ENCODE measurements around the gene TEX35.

Gene TEX35

GRCh38 chr1:178520803-178521202 is 7.9 kb downstream of the TEX35 start:
- DNase-seq = no peak

DNA sequence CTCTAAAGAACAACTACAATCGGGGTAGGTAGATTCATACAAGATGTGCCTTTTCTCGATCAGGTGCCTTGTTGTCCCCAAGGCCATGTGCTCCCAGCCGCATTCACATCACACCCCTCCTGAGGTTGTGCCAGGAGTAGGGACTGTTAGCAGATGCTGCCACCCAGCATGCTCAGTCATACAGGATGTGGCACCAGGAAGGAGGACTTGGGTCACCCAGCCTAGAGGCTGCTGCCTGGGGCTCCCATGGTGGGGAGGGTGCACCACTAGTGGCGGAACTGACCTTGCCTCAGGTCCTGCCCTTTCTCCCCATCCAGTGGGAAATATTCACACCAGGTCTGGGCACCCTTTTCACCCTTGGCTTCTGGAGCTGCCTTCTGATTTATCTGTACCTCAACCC is 8.3 kb downstream of the TEX35 start:
- DNase-seq = no peak

DNA sequence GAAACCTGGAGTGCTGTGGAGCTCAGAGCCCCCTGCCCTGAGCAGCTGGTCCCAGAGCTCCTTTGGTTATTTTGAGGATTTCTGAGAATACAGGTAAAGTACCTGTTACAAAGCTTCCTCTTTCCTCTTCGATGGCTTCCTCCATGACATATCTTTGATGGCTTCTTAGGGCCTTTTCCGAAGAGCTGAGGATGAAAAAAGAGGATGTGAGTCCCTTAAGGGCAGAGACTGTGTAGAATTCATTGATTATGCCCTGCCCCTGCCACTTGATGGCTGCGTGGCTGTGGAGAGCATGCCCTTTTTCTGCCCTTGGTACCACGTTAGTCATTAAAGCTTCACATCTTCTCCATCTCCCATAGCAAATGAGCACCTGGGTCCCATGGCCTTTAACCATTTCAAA is 14.2 kb downstream of the TEX35 start:
- no peak for DNase-seq

DNA sequence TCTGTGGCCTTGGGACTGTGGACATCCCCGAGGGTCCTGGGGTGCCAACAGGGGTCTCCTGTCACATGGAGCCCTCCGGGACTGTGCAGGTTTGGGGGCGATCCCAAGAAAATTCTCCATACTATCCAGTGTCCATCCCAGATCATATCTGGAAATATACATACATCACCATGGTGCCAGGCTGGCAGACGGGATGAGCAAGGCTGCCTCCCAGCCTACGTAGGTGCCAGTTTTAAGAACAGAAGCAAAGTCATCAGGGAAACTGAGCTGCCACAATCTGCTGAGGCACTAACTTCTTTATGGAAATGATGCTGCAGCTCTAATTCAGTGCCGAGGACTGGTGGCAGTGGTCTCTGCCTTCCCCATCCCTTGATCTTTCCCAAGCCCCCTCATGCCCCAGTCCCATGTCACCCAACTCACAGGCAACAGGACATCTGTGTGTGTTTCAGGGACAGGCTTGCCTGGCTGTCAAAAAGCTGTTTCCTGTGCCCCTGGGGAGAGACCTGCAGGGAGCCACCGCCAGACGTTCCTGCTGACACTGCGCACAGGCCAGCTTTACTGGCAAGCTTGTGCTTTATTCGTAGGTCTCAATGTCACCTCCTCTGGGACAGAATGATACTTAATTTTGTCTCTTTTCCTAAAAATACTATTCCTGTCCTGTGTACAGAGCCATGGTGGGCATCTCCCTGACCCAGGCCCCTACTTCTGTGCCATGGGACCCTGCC is 15.5 kb downstream of the TEX35 start:
- no peak for DNase-seq

GRCh38 chr1:178528953-178529335 is 16.0 kb downstream of the TEX35 start:
- DNase-seq = no peak

DNA sequence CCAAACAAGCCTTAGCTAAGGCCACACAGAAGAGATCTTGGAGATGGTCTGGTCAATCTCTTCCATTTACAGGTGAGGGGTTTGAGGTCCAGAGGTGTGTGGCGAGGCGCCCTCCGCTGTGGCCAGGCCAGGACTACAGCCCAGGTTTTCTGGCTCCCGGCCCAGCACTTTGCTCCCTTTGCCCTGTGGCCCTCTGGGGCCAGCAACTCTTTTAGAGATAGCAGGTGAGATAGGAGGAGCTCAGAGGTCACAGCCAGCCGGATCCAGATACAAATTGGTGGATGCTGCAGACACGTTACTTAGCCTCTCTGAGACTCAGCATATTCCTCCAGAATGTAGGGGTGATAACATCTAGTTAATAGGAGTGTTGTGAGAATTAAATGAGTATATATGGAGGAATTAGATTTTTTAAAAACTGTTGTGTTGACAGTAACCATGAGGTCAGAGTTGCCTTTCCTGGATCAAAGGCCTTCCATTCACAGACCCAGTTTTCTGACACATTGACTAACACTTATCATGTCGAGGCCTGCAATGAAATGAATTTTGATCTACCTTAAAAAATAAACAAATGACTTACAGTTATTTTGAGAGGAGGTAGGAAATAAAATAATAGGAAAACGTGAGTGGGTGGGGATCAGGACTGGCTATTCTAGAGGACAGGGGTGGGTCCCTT is 16.6 kb downstream of the TEX35 start:
- no peak for DNase-seq

- DNase-seq = no peak
Observed at GRCh38 chr1:178530037-178530402, 17.1 kb downstream of the TEX35 start.

DNA sequence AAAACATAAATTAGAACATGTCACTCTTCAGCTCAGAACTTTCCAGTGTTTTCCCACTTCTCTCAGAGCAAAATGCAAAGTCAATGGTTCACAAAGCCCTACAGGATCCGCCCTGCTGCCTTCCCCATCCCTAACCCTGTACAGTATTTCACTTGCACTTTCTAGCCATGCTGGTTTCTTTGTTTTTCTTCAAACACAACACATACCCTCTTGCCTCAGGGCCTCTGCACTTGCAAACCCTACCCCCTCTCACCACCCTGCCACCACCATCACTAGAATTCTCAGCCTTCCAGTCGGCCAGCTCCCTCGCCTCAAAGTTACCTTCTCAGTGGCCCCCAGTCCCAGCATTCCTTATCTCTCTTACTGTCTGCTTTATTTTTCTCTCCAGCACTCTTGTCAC is 17.6 kb downstream of the TEX35 start:
- no peak for DNase-seq

GRCh38 chr1:178531887-178532286 is 19.0 kb downstream of the TEX35 start:
- DNase-seq = peak in 1 of 2 donors; percentile 6

DNA sequence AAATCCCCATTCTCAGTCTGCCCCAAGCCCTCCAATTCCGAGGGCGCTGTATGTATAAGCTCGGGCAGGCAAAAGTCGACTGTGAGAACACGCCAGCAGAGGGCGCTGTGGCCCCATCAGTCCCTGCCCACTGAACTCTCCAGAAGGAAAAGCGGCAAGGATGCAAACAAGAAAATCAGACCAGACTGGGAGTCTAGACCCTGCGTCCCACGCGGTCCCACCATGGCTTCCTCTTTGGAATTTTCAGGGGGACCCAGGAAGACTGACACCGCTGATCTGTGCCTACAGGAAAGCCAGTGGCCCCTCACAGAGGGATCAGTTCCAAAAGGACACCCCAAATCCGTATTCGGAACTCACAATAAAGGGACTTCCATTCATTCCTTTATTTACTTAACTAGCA is 19.5 kb downstream of the TEX35 start:
- DNase-seq = peak; percentile 74 to 81

DNA sequence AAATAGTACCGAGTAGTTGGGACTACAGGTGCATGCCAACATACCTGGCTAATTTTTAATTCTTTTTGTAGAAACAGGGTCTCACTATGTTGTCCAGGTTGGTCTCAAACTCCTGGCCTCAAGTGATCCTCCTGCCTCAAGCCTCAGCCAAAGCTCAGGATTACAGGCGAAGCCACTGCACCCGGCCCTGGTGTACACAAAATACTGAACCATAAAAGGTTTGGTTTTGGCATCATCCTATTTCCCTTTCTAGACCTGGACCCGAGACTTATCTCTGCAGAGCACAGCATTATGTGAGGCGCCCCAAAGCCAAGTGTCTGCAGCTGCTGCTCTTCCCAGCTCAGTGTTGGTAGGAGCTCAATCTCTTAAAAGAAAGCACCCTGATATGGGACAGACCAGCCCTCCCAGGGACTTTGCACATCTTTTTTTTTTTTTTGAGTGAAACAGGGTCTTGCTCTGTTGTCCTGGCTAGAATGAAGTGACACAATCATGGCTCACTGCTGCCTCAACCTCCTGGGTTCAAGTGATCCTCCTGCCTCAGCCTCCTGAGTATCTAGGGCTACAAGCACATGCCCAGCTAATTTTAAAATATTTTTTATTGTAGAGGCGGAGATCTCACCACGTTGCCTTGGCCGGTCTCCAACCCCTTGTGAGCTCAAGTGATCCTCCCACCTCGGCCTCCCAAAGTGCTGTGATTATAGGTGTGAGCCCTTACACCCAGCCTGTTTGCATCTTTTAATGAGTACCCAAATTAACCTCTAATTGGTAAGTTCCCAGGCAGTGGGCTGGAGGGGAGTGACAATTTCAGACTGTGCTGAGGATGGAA is 20.4 kb downstream of the TEX35 start:
- DNase-seq = no peak

DNA sequence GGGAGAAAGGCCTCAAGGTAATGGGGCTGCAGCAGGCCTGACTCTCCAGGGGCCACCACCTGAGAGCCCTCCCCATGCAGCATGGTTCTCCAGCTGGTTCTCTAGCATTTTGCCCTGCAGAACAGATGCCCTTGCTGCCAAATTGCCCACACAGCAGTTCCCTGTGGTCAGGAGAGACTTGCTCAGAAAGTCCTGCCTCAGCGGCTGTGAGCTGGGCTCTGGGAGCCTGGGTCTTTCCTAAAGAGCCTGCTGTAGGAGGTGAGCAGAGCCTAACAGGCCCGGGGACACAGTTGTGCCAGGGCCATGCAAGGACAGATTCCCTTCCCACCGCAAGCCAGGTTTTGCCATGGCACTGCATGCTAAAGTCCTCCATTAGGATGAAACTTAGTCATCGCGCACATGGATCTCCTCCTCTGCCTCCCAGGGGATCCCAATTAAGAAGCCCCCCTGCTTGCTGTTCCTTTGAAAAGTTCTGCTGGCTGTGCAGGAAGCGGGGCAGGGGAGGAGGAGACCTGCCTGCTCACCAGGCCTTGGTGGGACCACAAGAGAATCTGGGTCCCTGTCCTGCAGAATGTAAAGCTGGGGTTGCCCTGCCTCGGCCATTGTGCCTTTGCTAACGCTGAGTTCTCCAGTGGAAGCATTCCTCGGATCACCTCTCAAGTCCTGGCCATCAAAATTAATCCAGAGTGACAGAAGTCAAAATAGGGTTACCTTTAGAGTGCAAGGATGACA is 21.4 kb downstream of the TEX35 start:
- DNase-seq = no peak

- DNase-seq = no peak
Observed at GRCh38 chr1:178536329-178536728, 23.4 kb downstream of the TEX35 start.

GRCh38 chr1:178536844-178537371 is 24.0 kb downstream of the TEX35 start:
- no peak for DNase-seq

DNA sequence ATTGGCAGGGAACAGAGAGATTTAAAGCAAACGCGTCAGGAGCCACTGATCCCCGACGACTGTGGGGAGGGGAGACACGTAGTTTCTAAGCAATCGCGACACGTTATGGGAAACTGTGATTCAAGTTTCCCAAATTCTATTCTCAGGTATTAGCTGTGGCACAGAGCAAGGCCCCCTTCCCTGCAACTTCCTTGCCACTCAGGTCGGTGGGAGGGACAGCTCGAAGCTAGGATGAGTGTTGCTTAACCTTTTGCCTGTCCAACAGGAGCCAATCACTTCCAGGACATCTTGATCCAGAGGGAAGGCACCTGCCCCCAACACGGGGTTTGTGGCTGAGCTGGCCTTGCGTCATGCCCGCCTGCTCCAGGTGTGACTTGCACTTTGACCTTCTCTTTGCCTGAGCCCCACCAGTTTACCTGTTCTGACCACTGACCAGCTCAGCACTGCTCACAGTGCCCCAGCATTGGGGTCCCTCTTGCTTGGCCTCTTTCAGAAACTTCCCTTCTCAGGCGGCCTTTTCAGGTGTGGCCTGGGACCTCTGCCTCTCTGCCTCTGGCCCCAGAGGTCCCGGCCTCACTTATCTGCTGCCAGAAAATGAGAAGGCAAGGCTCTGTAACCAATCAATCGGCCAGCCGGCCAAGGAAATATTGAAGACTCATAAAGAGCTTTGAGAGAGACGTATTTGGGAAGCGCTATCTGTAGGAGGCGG is 24.6 kb downstream of the TEX35 start:
- DNase-seq = no peak

DNA sequence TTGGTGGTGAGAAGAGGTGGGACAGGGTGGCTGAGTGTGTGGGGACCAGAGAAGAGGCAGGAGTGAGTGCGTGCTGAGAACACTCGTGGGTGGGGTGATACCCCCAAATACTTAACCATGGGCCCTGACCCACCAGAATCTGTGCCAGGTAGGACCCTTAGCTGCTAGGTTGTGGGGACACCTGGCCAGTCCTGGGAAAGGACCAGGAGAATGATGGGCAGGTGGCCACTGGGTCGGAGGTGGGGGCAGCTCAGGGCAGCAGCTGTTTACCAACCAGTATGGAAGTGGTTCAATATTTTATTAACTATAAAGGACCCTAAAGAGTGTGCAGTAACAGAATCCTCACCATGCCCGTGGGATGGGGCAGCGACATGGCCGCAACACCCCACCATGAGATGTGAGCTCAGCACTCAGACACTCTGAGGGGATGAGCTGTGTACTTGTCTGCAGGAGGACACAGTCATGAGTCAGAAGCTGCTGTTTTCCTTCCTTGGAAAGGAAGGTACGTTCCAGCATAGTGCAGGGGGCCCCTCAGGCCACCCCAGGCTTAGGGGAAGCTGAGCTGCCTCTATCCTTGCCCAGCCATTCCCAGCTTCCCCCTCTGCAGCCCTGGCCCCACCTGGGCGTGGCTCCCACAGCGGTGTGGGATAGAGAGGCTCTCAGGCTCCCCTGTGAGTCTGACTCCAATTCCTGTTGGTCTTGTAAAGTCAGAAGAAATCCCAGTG is 25.4 kb downstream of the TEX35 start:
- no peak for DNase-seq

DNA sequence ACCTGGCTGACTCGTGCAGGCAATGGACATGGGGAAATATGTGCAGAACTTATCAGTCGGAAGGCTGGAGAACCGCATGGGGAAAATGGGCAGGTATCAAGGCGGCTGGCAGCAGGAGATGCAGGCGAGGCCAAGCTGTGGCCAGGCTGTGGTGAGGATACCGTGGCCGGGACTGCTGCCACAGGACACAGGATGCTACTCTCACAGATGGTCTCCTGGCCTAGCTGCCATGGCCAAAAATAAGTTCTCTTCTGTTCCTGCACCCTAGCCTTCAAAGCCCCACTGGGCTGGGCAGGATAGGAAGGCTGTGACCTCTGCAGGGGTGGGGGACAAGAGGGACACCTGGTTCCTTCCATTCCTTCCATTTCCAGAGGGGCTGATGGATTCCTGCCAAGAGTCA is 26.4 kb downstream of the TEX35 start:
- no peak for DNase-seq

DNA sequence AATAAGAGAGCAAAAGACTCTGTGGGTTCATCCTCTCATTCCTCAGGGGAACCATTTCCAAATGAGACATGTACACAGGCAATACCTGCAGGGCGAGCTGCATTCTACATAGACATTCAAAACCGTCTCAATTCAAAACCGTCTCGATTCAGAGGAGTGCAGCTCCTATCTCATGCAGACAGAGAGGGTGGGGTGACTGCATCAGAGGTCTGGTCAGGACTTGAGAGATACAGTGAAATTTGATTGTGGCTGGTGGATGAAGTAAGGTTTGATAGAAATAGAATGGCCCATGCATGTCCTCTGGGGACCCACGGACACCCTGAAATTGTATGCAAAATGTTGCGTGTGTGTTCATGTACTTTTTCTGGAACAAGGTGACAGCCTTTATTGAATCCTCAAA is 27.3 kb downstream of the TEX35 start:
- no peak for DNase-seq

- no peak for DNase-seq
Observed at GRCh38 chr1:178540646-178541045, 27.7 kb downstream of the TEX35 start.

GRCh38 chr1:178541379-178541778 is 28.5 kb downstream of the TEX35 start:
- no peak for DNase-seq

DNA sequence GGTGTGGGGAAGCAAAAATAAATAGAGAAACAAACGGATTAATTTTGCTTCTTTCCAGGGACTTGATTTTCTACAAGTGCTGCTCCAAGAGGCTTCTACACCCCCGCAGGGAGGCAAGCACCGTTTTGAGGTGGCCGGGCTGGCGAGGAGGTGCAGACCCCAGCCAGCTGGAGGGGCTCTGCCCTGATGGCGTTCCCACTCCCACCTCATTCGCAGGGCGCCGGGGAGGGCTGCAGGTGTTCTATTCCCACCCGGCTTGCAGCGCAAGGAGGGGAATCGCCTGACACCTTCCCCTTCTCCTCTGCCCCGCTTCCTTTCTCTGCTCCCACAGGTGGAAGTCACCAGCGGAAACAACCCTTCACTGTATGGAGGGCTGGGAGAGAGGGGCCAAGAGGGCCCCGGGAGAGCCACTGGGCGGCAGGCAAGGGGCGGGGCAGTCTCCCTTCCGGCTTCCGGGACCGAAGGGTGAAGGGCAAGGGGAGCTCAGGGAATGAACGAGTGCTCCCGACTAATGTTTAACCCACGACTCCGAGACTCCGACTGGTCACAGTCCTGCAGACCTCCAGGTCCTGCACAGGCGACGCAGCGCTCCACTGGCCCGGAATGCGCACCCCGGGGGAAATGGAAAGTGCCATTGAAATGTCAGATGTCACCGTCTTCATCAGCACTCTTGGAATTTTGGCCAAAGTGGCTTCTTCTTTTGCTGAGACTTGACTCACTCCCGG is 29.1 kb downstream of the TEX35 start:
- DNase-seq = peak; percentile 48 to 55

All from inflammatory macrophage (primary cell).